Testis (tissue), 3 donors: ENCODE measurements around the gene NSMF. TPM values are rescaled to one million over a fixed set of nuclear protein-coding genes. Genes with fewer than 3 reads are reported as not detected.

Source experiments
- DNase-seq: peaks from one replicate; pipeline ENCODE4 v3.0.0-alpha.2; 2019
- H3K27ac ChIP-seq, 2 donors: fragments of 200-600 bp; sonication (generic); one replicate each; pipeline ENCODE4 v1.5.1; 2019
- H3K27me3 ChIP-seq: fragments of 200-600 bp; sonication (generic); one replicate; pipeline ENCODE4 v1.5.1; 2019
- H3K36me3 ChIP-seq: fragments of 200-600 bp; sonication (generic); one replicate; pipeline ENCODE4 v1.5.1; 2017; ENCODE audit warnings: low read depth; ENCODE audit errors: missing control alignments
- H3K4me1 ChIP-seq: fragments of 200-600 bp; sonication (generic); one replicate; pipeline ENCODE4 v1.5.1; 2019
- H3K4me3 ChIP-seq, 2 donors: fragments of 200-600 bp; sonication (generic); one replicate each; pipeline ENCODE4 v1.5.1; 2017 to 2019
- H3K9me3 ChIP-seq: fragments of 200-600 bp; sonication (generic); one replicate; pipeline ENCODE4 v1.5.1; 2017
- CTCF ChIP-seq, 3 experiments: fragments of 450-650 bp in 2 of 3; fragments of 200-600 bp in 1 of 3; sonication (generic) in 1 of 3; IDR thresholded peaks; one replicate each; pipeline ENCODE4 v1.5.1; 2016 to 2019; ENCODE audit warnings: antibody characterized with exemption in 3 of 3, mild to moderate bottlenecking in 2 of 3, moderate library complexity in 1 of 3
- POLR2A ChIP-seq: fragments of 450-650 bp; IDR thresholded peaks from one replicate; pipeline ENCODE4 v1.6.1; 2017; ENCODE audit warnings: antibody characterized with exemption, mild to moderate bottlenecking, moderate library complexity
- WGBS, 2 donors: methylation state at CpG; one replicate each; pipeline ENCODE4 v1.1.5; 2018; 5-methylcytosine and 5-hydroxymethylcytosine counted together
- intact Hi-C: fragments of 100-400 bp; cut with DNase I; formaldehyde crosslinking; loops from one replicate; pipeline ENCODE4 v1.15.1; 2023; ENCODE audit warnings: low total_unique reads
- polyA plus RNA-seq: library from polyadenylated mRNA; stranded (reverse); fragments of 350-450 nt; fragmentation: Illumina TruSeq; extraction: RNeasy Lipid Tissue Mini Kit (QIAGEN cat#74804); gene quantifications from one replicate; pipeline ENCODE4 v1.2.3, GENCODE V29; 2014; ENCODE audit warnings: low read depth, low replicate concordance; ENCODE audit not compliant: insufficient read depth
- total RNA-seq, 2 donors: library from RNA; depleted of rRNA; stranded (reverse); fragments of >200 nt; gene quantifications; one replicate each; pipeline ENCODE4 v1.2.3, GENCODE V29; 2016

Gene NSMF
- total and polyA plus RNA-seq, 3 donors from 2014 or later = 42.5 to 105 (median 81.7) TPM

DNA sequence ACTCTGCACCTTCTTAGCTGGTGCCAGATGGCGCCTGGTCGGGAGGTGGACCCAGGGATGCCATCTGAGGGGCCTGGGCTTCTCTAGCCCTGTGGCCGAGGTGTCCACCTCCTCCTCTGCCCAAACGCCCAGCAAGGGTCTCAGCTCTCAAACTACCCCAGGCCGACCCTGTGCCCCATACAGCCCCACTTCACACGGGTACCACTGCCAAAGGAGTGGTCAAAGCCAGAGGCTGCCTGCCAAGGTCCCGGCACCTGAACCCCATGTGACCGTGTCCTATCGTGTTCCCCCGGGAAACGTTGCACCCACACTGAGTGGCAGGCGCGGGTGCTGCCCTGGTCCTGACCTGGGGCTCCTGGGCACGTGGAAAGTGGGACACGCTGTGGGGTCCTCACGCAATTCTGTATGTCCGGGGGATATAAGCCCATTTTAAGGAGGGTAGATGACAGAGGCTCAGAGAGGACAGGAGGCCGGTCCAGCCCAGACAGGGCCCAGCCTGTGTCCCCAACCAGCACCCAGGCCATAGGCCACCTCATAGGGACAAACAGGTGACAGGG lies 19.9 kb downstream of the NSMF start:
- H3K9me3 ChIP-seq = no peaks in the 10 kb centered on the region
- 75 to 78% methylated on average over 9 to 18 of the region's 18 CpGs for WGBS, 2 donors
- no peak for DNase-seq
- H3K27me3 ChIP-seq = no peaks in the 10 kb centered on the region
- H3K4me3 ChIP-seq = no peak overlapping the region
- peaks cover 7% of the 10 kb centered on the region for H3K4me1 ChIP-seq
- intact Hi-C loops = no loop called here
- TF ChIP-seq CTCF (IDR thresholded peaks at IDR 0.05) (no peak), POLR2A (no peak)
- no peak overlapping the region for H3K27ac ChIP-seq
- no peaks in the 10 kb centered on the region for H3K36me3 ChIP-seq

GRCh38 chr9:137438591-137439157 lies 20.5 kb downstream of the NSMF start:
- WGBS, 2 donors = 40 to 78% methylated on average over 1 to 18 of the region's 22 CpGs
- Histone ChIP-seq H3K4me1 (peaks cover 7% of the 10 kb centered on the region), H3K27me3 (no peaks in the 10 kb centered on the region), H3K4me3 (no peak overlapping the region), H3K9me3 (no peaks in the 10 kb centered on the region), H3K27ac (no peak overlapping the region), H3K36me3 (no peaks in the 10 kb centered on the region)
- no peak for TF ChIP-seq POLR2A
- no peak for TF ChIP-seq CTCF (IDR thresholded peaks at IDR 0.05)
- intact Hi-C loops = no loop called here
- no peak for DNase-seq

DNA sequence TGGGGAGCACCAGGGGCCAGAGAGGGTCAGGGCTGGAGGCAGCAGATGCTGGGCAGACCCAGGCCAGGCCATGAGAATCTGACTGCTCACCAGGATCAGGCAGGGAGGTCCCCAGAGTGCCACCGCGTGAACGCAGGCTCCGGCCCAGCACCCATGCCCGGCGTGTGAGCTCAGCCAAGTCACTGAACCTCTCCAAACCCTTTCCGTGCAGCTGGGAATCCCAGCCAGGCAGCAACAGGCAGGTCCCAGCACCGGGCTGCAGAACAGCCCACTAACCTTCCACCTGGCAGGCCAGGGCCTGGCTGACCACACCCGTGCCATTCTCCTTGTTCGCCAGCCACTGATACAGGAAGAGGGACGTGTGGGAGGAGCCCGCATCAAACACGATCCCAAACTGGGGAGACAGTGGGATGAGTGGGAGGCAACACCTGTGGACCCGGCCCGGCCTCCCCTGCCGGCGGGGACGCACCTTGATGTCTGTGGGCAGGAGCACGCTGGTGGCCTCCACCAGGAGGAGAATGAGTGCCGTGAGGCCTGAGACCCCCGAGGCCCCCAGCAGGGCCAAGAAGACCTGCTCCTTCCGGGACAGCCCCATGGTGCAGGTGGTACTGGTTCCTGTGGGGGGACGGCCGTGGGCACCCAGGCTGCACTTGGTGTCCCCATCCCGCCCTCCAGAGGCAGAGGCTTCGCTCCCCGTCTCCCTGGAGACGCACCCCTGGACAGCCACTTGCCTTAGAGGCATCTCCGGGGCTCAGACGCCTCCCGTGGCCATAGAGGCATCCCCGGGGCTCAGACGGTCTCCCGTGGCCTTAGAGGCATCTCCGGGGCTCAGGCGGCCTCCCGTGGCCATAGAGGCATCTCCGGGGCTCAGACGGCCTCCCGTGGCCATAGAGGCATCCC lies 21.2 kb downstream of the NSMF start:
- no peak for DNase-seq
- Histone ChIP-seq H3K9me3 (no peaks in the 10 kb centered on the region), H3K27ac (no peak overlapping the region), H3K36me3 (no peaks in the 10 kb centered on the region), H3K4me3 (no peak overlapping the region), H3K27me3 (no peaks in the 10 kb centered on the region), H3K4me1 (peaks cover 7% of the 10 kb centered on the region)
- TF ChIP-seq CTCF (IDR thresholded peaks at IDR 0.05) (no peak), POLR2A (no peak)
- intact Hi-C loops = no loop called here
- 68 to 85% methylated on average over 12 to 30 of the region's 40 CpGs for WGBS, 2 donors

DNA sequence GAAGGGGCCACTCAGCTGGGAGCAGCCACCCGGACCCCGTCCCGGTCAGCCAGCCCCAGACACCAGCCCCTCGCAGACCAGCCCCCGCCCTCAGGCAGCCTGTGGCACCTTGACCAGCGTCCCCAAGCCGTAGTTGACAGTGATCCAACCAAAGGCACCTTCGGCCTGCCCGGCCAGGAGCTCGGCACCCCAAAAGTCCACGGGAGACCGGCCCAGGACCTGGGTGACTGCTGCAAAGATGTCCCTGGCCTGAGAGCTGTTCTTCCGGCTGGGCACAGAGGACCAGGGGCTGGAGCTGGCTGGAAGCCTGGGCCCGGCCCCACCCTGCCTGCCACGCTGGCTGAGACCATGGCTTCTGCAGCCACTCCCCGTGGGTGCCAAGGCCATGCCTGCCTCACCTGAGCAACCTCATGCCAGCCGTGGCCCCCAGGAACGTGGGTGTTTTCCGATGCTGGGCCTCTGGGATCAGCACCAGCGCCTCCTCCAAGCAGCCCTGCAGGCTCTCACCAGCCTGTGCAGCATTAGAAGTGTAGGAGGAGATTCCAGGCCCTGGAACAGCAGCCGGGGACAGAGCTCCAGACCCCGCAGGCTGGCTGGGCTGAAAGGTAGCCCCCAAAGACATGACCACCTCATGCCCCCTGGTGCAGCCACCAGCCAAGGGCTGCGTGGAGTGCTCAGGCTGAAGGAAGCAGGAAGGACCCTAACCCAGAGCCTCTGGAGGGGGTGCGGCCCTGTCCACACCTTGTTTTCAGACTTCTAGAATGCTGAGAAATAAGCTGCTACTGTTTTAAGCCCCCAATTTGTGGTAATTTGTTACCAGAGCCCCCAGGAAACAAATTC lies 22.2 kb downstream of the NSMF start:
- intact Hi-C loops = no loop called here
- DNase-seq = no peak
- Histone ChIP-seq H3K4me1 (peaks cover 7% of the 10 kb centered on the region), H3K36me3 (no peaks in the 10 kb centered on the region), H3K9me3 (no peaks in the 10 kb centered on the region), H3K4me3 (no peak overlapping the region), H3K27me3 (no peaks in the 10 kb centered on the region), H3K27ac (no peak overlapping the region)
- TF ChIP-seq POLR2A (no peak), CTCF (IDR thresholded peaks at IDR 0.05) (no peak)
- WGBS, 2 donors = 84 to 85% methylated on average over 11 to 14 of the region's 24 CpGs
